C4-2B (cell line): ENCODE results near the gene HSPA9.

ENCODE experiments used
- H3K27ac ChIP-seq: fragments of 450-650 bp; 2 replicates; pipeline ENCODE4 v1.5.1; 2017
- ZFX ChIP-seq: fragments of 450-650 bp; IDR thresholded peaks from 2 replicates; pipeline ENCODE4 v1.6.1; 2017
- TF ChIP-seq, protein P1 (sequence below): fragments of 450-650 bp; conservative IDR thresholded peaks from 2 replicates; pipeline ENCODE4 v1.5.1; 2017; ENCODE audit warnings: mild to moderate bottlenecking

HSPA9 gene

DNA sequence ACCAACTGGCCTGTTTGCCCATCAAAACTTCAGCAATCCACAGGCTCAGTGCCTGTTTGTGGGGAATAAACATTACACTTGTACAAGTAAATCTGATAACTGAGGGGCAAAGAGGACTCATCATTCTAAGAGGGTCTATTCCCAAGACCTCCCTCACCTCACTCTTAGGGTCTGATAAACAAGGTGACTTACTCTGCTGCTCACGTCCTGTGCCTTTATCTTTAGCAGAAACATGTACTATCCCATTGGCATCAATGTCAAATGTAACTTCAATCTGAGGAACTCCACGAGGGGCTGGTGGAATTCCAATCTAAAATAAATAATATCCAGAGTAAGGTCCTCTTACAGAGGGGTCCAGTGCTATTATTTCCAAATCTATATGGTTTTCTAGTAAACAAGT, 17.5 kb downstream of the HSPA9 start:
- H3K27ac ChIP-seq: no peak overlapping the region
- TF ChIP-seq, protein P1, sequence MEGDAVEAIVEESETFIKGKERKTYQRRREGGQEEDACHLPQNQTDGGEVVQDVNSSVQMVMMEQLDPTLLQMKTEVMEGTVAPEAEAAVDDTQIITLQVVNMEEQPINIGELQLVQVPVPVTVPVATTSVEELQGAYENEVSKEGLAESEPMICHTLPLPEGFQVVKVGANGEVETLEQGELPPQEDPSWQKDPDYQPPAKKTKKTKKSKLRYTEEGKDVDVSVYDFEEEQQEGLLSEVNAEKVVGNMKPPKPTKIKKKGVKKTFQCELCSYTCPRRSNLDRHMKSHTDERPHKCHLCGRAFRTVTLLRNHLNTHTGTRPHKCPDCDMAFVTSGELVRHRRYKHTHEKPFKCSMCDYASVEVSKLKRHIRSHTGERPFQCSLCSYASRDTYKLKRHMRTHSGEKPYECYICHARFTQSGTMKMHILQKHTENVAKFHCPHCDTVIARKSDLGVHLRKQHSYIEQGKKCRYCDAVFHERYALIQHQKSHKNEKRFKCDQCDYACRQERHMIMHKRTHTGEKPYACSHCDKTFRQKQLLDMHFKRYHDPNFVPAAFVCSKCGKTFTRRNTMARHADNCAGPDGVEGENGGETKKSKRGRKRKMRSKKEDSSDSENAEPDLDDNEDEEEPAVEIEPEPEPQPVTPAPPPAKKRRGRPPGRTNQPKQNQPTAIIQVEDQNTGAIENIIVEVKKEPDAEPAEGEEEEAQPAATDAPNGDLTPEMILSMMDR: no peak
- no peak for TF ChIP-seq ZFX

DNA sequence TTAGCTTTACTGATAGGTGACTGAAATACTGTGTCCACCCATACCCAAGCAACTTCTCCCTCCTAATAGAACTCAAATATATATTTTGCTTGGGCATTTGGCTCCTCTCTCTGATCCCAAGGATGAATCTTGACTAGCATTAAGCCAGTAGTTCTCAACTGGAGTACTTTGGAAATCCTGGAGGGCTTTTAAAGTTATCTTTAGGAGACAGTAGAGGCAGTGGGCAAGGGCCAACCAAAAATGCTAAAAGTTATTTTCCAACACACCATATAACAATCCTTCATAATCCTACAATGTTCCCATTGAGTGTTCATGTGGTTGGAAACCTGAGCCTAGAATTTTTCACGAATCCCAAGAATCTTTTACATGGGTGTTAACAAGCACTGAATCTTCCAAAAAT, 21.1 kb downstream of the HSPA9 start:
- no peak overlapping the region for H3K27ac ChIP-seq
- no peak for TF ChIP-seq ZFX
- TF ChIP-seq, protein P1: no peak

DNA sequence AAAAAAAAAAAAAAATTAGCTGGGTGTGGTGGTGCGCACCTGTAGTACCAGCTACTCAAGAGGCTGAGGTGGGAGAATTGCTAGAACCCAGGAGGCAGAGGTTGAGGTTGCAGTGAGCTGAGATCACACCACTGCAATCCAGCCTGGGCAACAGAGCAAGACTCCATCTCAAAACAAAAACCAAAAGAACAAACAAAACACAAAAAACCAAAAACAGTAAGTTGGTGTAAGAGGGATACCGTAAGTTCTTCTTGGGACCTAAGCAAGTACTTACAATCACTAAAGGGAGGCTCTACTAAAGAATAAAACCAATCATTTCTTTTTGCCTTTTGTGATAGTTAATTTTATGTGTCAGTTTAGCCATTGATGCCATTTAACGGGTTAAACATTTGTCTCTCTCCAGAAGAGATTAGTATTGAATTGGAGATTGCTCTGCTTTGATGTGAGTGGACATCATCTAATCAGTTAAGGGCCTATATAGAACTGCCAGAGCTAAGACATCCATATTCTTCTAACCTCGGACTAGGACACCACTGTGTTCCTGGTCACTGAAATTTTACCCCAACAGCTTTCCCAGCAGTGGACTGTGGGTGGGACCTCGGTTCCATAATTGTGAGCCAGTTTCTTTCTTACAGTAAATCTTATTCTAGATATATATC, 21.6 kb downstream of the HSPA9 start:
- no peak overlapping the region for H3K27ac ChIP-seq
- no peak for TF ChIP-seq ZFX
- TF ChIP-seq, protein P1: no peak

DNA sequence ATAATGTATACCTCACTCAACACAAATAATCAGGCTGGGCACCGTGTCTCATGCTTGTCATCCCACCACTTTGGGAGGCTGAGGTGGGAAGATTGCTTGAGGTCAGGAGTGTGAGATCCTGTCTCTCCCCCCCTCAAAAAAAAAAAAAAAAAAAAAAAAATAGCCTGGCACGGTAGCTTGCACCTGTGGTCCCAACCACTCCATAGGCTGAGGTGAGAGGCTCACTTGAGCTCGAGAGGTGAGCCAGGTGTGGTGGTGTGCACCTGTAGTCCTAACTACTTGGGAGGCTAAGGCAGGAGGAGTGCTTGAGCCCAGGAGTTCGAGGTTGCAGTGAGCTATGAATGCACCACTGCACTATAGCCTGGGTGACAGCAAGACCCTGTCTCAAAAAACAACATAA, 22.5 kb downstream of the HSPA9 start:
- no peak overlapping the region for H3K27ac ChIP-seq
- TF ChIP-seq, protein P1: no peak
- TF ChIP-seq ZFX: no peak

DNA sequence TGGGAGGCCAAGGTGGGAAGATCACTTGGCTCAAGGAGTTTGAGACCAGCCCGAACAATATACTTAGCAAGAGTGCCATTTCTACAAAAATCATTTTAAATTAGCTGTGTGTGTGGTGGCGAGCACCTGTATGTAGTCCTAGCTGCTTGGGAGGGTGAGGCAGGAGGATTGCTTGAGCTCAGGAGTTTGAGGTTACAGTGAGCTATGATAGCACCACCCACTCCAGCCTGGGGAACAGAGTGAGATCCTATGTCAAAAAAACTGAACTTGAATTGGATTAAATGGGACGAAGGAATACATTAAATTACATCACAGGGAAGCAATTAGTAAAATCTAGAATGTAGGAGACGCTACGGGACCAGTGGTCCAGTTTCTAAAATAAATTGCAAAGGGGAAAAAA, 25.8 kb downstream of the HSPA9 start:
- no peak for TF ChIP-seq ZFX
- TF ChIP-seq, protein P1: no peak
- H3K27ac ChIP-seq: peak overlapping the region; percentile 33; the same call in 1 of the 2 replicates

DNA sequence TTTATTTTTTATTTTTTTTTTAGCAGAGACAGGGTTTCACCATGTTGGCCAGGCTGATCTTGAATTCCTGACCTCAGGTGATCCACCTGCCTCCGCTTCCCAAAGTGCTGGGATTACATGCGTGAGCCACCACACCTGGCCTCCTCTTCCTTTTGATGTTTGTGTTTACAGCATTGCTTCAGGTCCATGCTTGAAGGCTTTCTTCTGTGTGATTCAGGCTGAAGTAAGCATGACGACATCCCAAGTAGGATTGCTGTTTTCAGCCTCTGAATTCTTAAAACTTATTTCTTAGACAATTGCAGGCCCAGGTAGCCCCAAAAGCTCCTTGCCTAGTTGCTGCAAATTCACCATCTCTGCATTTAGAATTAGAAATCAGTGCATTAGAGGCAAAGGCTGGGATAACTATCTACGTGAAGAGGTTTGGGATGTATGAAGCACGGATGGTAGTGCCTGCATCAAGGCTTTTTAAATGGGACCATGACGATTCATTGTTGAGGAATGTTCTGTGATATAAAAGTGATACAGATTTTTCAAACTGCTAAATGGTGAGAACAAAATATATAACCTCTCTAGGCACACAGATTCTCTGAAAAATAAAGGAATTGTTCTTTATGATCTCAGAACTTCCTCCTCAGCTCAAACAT, 29.2 kb downstream of the HSPA9 start:
- TF ChIP-seq, protein P1: no peak
- no peak for TF ChIP-seq ZFX

More for the DNA sequence above, 29.2 kb downstream of the HSPA9 start:
- peak overlapping the region; percentile 5 for H3K27ac ChIP-seq
